WTC11 (cell line): ENCODE data around the gene SRI. TPM values are rescaled to one million over a fixed set of nuclear protein-coding genes. Genes with fewer than 3 reads are reported as not detected.

Experiments used
- ATAC-seq: fragments of 200-7000 bp; cut with Tn5 transposase; 2 replicates; pipeline ENCODE4 v1.10.0; 2021; ENCODE audit warnings: mild to moderate bottlenecking, moderate library complexity
- CTCF ChIA-PET: fragments of 300-600 bp; sonication (Branson Sonifier 250); formaldehyde crosslinking; loops from one replicate; lab custom pipeline; 2021; ENCODE audit warnings: antibody characterized with exemption; lab: Charles Lee
- POLR2A ChIA-PET: fragments of 350-600 bp; sonication (Branson Sonifier 250); formaldehyde crosslinking; loops from one replicate; lab custom pipeline; 2021; ENCODE audit warnings: antibody characterized with exemption; lab: Charles Lee
- DNase-seq: peaks from one replicate; pipeline ENCODE4 v3.0.0; 2021; ENCODE audit warnings: low spot score
- H3K27ac Mint-ChIP-seq: 2 replicates; pipeline ENCODE4 v1.8.0; 2021; ENCODE audit warnings: mixed read lengths
- H3K27me3 Mint-ChIP-seq: 2 replicates; pipeline ENCODE4 v1.8.0; 2021; ENCODE audit warnings: low read depth, mild to moderate bottlenecking, moderate library complexity, mixed read lengths
- H3K36me3 Mint-ChIP-seq: 2 replicates; pipeline ENCODE4 v1.8.0; 2021; ENCODE audit warnings: mixed read lengths
- H3K4me1 Mint-ChIP-seq: 2 replicates; pipeline ENCODE4 v1.8.0; 2022; ENCODE audit warnings: mixed read lengths
- H3K4me3 Mint-ChIP-seq: 2 replicates; pipeline ENCODE4 v1.8.0; 2021; ENCODE audit warnings: mild to moderate bottlenecking, moderate library complexity, mixed read lengths
- H3K9me3 Mint-ChIP-seq: 2 replicates; pipeline ENCODE4 v1.8.0; 2021; ENCODE audit warnings: mixed read lengths
- EMX1 ChIP-seq: fragments of 250-450 bp; sonication (Bioruptor Pico); IDR thresholded peaks from 2 replicates; pipeline ENCODE4 v1.8.0; 2021; ENCODE audit warnings: mild to moderate bottlenecking
- FOXK1 ChIP-seq: sonication (generic); formaldehyde crosslinking; IDR thresholded peaks from 2 replicates; pipeline ENCODE4 v1.8.0; 2022; ENCODE audit warnings: mild to moderate bottlenecking, moderate library complexity, missing genetic modification reagents
- GTF2I ChIP-seq: fragments of 250-450 bp; sonication (Bioruptor Pico); conservative IDR thresholded peaks from 2 replicates; pipeline ENCODE4 v1.4.0; 2021; ENCODE audit warnings: mild to moderate bottlenecking
- JUN ChIP-seq: sonication (generic); formaldehyde crosslinking; IDR thresholded peaks from 2 replicates; pipeline ENCODE4 v1.8.0; 2023; ENCODE audit warnings: mild to moderate bottlenecking, missing genetic modification reagents
- MXD4 ChIP-seq: fragments of 250-450 bp; sonication (Bioruptor Pico); IDR thresholded peaks from 2 replicates; pipeline ENCODE4 v1.8.0; 2021; ENCODE audit warnings: mild to moderate bottlenecking, moderate library complexity, borderline replicate concordance
- NFATC4 ChIP-seq: fragments of 250-450 bp; sonication (Bioruptor Pico); IDR thresholded peaks from 2 replicates; pipeline ENCODE4 v1.9.0; 2021; ENCODE audit warnings: mild to moderate bottlenecking
- NFE2L1 ChIP-seq: sonication (generic); formaldehyde crosslinking; IDR thresholded peaks from 2 replicates; pipeline ENCODE4 v1.8.1; 2023; ENCODE audit warnings: missing genetic modification reagents
- NR1H2 ChIP-seq: sonication (generic); formaldehyde crosslinking; IDR thresholded peaks from 2 replicates; pipeline ENCODE4 v1.9.0; 2021; ENCODE audit warnings: mild to moderate bottlenecking, moderate library complexity, missing genetic modification reagents
- NR2C2 ChIP-seq: sonication (generic); formaldehyde crosslinking; IDR thresholded peaks from 2 replicates; pipeline ENCODE4 v1.8.0; 2022; ENCODE audit warnings: mild to moderate bottlenecking, missing genetic modification reagents
- SOX15 ChIP-seq: fragments of 250-450 bp; sonication (Bioruptor Pico); IDR thresholded peaks from 2 replicates; pipeline ENCODE4 v1.9.0; 2021; ENCODE audit warnings: mild to moderate bottlenecking
- TP53 ChIP-seq: sonication (generic); formaldehyde crosslinking; IDR thresholded peaks from 2 replicates; pipeline ENCODE4 v1.8.1; 2023; ENCODE audit warnings: mild to moderate bottlenecking, missing genetic modification reagents
- ZNF121 ChIP-seq: sonication (generic); formaldehyde crosslinking; IDR thresholded peaks from 2 replicates; pipeline ENCODE4 v1.8.0; 2023; ENCODE audit warnings: missing genetic modification reagents
- ZNF138 ChIP-seq: sonication (generic); formaldehyde crosslinking; conservative IDR thresholded peaks from 2 replicates; pipeline ENCODE4 v1.8.1; 2022; ENCODE audit warnings: mild to moderate bottlenecking, moderate library complexity, missing genetic modification reagents
- ZNF232 ChIP-seq: sonication (generic); formaldehyde crosslinking; IDR thresholded peaks from 2 replicates; pipeline ENCODE4 v1.8.0; 2022; ENCODE audit warnings: mild to moderate bottlenecking, missing genetic modification reagents
- ZNF396 ChIP-seq: fragments of 250-450 bp; sonication (Bioruptor Pico); IDR thresholded peaks from 2 replicates; pipeline ENCODE4 v1.8.0; 2021; ENCODE audit warnings: mild to moderate bottlenecking, moderate library complexity, borderline replicate concordance
- total RNA-seq: library from RNA; stranded (reverse); gene quantifications from 3 replicates; pipeline ENCODE4 v1.2.3, GENCODE V29; 2021
- TF ChIP-seq, protein P1 (sequence below): sonication (generic); formaldehyde crosslinking; IDR thresholded peaks from 2 replicates; pipeline ENCODE4 v1.8.1; 2023; ENCODE audit warnings: mild to moderate bottlenecking, missing genetic modification reagents
- TF ChIP-seq, protein P2 (sequence below): fragments of 250-450 bp; sonication (Bioruptor Pico); IDR thresholded peaks from 2 replicates; pipeline ENCODE4 v2.1.2; 2022; ENCODE audit warnings: mild to moderate bottlenecking, moderate library complexity
- TF ChIP-seq, protein P3 (sequence below): fragments of 250-450 bp; sonication (Bioruptor Pico); conservative IDR thresholded peaks from 2 replicates; pipeline ENCODE4 v1.9.0; 2021; ENCODE audit warnings: mild to moderate bottlenecking
- TF ChIP-seq, protein P4 (sequence below): sonication (generic); formaldehyde crosslinking; IDR thresholded peaks from 2 replicates; pipeline ENCODE4 v1.8.0; 2023; ENCODE audit warnings: mild to moderate bottlenecking, missing genetic modification reagents
- TF ChIP-seq, protein P5 (sequence below): sonication (generic); formaldehyde crosslinking; IDR thresholded peaks from 2 replicates; pipeline ENCODE4 v1.8.1; 2022; ENCODE audit warnings: mild to moderate bottlenecking, moderate library complexity, missing genetic modification reagents
- TF ChIP-seq, protein P6 (sequence below): sonication (generic); formaldehyde crosslinking; IDR thresholded peaks from 2 replicates; pipeline ENCODE4 v1.8.0; 2023; ENCODE audit warnings: missing genetic modification reagents, mild to moderate bottlenecking, borderline replicate concordance
- TF ChIP-seq, protein P7 (sequence below): sonication (generic); formaldehyde crosslinking; conservative IDR thresholded peaks from 2 replicates; pipeline ENCODE4 v1.8.1; 2023; ENCODE audit warnings: mild to moderate bottlenecking, low read depth, missing genetic modification reagents, moderate library complexity

The SRI gene
- total RNA-seq, 1 experiment from 2014 or later, result 135 TPM

DNA sequence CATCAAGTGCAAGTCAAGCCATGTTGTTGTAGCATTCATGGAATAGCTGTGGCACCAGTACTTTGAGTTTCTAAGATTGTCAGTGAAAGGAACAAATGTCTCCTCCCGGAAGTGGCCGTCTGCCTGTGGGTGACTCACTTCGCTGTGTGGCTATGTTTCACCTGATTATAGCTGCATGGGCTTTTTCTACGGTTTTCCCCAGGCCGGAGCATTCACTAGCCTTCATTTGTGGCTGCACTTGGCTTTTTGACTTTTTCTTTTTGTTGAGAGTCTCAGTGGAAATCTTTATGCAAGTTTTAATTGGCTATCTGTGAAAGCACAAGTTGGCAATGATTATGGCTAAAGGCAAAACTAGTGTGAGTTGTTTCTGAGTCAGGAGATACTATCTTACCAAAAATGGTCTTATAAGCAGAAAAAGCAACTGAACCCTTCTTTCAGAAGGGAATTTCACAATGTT is 35.0 kb downstream of the SRI start (continued):
- TF ChIP-seq, protein P1, sequence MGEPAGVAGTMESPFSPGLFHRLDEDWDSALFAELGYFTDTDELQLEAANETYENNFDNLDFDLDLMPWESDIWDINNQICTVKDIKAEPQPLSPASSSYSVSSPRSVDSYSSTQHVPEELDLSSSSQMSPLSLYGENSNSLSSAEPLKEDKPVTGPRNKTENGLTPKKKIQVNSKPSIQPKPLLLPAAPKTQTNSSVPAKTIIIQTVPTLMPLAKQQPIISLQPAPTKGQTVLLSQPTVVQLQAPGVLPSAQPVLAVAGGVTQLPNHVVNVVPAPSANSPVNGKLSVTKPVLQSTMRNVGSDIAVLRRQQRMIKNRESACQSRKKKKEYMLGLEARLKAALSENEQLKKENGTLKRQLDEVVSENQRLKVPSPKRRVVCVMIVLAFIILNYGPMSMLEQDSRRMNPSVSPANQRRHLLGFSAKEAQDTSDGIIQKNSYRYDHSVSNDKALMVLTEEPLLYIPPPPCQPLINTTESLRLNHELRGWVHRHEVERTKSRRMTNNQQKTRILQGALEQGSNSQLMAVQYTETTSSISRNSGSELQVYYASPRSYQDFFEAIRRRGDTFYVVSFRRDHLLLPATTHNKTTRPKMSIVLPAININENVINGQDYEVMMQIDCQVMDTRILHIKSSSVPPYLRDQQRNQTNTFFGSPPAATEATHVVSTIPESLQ (CRISPR knock-in tag), result no peak
- TF ChIP-seq, protein P2, sequence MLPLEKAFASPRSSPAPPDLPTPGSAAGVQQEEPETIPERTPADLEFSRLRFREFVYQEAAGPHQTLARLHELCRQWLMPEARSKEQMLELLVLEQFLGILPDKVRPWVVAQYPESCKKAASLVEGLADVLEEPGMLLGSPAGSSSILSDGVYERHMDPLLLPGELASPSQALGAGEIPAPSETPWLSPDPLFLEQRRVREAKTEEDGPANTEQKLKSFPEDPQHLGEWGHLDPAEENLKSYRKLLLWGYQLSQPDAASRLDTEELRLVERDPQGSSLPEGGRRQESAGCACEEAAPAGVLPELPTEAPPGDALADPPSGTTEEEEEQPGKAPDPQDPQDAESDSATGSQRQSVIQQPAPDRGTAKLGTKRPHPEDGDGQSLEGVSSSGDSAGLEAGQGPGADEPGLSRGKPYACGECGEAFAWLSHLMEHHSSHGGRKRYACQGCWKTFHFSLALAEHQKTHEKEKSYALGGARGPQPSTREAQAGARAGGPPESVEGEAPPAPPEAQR, result no peak
- no peak for TF ChIP-seq MXD4 (CRISPR knock-in tag)
- TF ChIP-seq NR1H2 (CRISPR knock-in tag), result no peak
- TF ChIP-seq SOX15 (CRISPR knock-in tag), result no peak
- TF ChIP-seq, protein P3, sequence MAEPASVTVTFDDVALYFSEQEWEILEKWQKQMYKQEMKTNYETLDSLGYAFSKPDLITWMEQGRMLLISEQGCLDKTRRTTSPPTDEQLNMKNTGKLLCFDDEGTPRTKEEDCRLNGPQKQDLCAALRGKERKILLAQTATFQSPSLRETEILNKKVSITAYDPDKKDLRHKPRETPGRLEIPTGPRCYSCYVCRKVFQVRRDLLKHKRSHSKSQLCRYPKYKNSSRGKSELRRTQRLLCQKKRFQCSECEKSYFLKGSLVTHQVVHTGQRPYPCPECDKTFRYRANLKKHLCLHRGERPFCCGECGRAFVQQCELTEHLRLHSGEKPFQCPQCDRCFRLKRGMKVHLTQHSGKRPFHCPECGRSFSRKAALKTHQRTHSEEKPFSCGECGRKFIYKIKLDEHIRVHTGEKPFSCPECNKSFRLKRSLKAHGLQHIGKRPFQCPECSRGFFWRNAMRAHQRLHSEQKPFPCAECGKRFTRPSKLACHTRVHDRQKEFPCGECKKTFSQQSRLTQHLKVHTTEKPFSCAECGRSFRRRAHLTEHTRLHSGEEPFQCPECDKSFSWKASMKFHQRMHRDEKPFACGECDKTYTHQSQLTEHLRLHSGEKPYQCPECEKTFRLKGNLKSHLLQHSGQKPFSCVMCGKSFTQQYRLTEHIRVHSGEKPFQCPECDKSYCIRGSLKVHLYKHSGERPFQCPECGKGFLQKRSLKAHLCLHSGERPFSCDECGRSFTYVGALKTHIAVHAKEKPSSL, result no peak
- TF ChIP-seq NFE2L1 (CRISPR knock-in tag), result no peak
- no peak for TF ChIP-seq NR2C2 (CRISPR knock-in tag)
- TF ChIP-seq GTF2I (CRISPR knock-in tag), result no peak
- TF ChIP-seq ZNF138 (CRISPR knock-in tag), result no peak
- TF ChIP-seq ZNF396 (CRISPR knock-in tag), result no peak

DNA sequence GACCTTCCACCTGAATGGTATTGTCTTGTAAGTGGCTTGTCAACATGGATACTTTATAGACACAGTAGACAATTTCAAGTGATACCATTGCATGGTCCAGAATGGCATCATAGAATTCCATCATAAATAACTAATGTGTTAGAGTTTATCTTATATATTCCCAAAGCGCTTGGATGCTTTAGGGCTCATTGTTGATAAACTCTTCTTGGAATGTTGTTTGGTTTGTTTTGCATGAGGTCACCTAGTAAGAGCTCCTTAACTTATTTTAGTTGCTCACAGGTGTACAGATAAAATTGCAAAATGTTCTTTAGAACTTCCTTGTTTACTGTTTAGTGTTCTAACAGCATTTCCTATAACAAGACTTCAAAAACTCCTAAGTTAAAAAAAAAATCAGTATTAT is 36.8 kb downstream of the SRI start:
- Mint-ChIP-seq H3K4me1 (peaks cover 36% of the 10 kb centered on the region), H3K27me3 (no peaks in the 10 kb centered on the region), H3K27ac (no peak overlapping the region), H3K9me3 (no peaks in the 10 kb centered on the region), H3K4me3 (no peak overlapping the region), H3K36me3 (no peaks in the 10 kb centered on the region; the same call in 1 of the 2 replicates)
- no peak for ATAC-seq
- DNase-seq, result no peak
- ChIA-PET CTCF (interaction anchor here (0.5 kb wide), 1 partner anchor 76 kb away, joined by 3 read pairs; no protein-coding TSS in a partner anchor), POLR2A (no interaction called here)
- TF ChIP-seq EMX1 (CRISPR knock-in tag) (no peak), ZNF232 (CRISPR knock-in tag) (no peak), ZNF121 (no peak), TP53 (no peak), FOXK1 (no peak), GTF2I (CRISPR knock-in tag) (no peak), JUN (CRISPR knock-in tag) (no peak), NFATC4 (CRISPR knock-in tag) (no peak)
- TF ChIP-seq, protein P4, sequence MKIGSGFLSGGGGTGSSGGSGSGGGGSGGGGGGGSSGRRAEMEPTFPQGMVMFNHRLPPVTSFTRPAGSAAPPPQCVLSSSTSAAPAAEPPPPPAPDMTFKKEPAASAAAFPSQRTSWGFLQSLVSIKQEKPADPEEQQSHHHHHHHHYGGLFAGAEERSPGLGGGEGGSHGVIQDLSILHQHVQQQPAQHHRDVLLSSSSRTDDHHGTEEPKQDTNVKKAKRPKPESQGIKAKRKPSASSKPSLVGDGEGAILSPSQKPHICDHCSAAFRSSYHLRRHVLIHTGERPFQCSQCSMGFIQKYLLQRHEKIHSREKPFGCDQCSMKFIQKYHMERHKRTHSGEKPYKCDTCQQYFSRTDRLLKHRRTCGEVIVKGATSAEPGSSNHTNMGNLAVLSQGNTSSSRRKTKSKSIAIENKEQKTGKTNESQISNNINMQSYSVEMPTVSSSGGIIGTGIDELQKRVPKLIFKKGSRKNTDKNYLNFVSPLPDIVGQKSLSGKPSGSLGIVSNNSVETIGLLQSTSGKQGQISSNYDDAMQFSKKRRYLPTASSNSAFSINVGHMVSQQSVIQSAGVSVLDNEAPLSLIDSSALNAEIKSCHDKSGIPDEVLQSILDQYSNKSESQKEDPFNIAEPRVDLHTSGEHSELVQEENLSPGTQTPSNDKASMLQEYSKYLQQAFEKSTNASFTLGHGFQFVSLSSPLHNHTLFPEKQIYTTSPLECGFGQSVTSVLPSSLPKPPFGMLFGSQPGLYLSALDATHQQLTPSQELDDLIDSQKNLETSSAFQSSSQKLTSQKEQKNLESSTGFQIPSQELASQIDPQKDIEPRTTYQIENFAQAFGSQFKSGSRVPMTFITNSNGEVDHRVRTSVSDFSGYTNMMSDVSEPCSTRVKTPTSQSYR (CRISPR knock-in tag), result no peak
- TF ChIP-seq, protein P5, sequence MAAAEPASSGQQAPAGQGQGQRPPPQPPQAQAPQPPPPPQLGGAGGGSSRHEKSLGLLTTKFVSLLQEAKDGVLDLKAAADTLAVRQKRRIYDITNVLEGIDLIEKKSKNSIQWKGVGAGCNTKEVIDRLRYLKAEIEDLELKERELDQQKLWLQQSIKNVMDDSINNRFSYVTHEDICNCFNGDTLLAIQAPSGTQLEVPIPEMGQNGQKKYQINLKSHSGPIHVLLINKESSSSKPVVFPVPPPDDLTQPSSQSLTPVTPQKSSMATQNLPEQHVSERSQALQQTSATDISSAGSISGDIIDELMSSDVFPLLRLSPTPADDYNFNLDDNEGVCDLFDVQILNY (CRISPR knock-in tag), result no peak
- TF ChIP-seq, protein P6, sequence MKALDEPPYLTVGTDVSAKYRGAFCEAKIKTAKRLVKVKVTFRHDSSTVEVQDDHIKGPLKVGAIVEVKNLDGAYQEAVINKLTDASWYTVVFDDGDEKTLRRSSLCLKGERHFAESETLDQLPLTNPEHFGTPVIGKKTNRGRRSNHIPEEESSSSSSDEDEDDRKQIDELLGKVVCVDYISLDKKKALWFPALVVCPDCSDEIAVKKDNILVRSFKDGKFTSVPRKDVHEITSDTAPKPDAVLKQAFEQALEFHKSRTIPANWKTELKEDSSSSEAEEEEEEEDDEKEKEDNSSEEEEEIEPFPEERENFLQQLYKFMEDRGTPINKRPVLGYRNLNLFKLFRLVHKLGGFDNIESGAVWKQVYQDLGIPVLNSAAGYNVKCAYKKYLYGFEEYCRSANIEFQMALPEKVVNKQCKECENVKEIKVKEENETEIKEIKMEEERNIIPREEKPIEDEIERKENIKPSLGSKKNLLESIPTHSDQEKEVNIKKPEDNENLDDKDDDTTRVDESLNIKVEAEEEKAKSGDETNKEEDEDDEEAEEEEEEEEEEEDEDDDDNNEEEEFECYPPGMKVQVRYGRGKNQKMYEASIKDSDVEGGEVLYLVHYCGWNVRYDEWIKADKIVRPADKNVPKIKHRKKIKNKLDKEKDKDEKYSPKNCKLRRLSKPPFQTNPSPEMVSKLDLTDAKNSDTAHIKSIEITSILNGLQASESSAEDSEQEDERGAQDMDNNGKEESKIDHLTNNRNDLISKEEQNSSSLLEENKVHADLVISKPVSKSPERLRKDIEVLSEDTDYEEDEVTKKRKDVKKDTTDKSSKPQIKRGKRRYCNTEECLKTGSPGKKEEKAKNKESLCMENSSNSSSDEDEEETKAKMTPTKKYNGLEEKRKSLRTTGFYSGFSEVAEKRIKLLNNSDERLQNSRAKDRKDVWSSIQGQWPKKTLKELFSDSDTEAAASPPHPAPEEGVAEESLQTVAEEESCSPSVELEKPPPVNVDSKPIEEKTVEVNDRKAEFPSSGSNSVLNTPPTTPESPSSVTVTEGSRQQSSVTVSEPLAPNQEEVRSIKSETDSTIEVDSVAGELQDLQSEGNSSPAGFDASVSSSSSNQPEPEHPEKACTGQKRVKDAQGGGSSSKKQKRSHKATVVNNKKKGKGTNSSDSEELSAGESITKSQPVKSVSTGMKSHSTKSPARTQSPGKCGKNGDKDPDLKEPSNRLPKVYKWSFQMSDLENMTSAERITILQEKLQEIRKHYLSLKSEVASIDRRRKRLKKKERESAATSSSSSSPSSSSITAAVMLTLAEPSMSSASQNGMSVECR (CRISPR knock-in tag), result no peak
- TF ChIP-seq, protein P7, sequence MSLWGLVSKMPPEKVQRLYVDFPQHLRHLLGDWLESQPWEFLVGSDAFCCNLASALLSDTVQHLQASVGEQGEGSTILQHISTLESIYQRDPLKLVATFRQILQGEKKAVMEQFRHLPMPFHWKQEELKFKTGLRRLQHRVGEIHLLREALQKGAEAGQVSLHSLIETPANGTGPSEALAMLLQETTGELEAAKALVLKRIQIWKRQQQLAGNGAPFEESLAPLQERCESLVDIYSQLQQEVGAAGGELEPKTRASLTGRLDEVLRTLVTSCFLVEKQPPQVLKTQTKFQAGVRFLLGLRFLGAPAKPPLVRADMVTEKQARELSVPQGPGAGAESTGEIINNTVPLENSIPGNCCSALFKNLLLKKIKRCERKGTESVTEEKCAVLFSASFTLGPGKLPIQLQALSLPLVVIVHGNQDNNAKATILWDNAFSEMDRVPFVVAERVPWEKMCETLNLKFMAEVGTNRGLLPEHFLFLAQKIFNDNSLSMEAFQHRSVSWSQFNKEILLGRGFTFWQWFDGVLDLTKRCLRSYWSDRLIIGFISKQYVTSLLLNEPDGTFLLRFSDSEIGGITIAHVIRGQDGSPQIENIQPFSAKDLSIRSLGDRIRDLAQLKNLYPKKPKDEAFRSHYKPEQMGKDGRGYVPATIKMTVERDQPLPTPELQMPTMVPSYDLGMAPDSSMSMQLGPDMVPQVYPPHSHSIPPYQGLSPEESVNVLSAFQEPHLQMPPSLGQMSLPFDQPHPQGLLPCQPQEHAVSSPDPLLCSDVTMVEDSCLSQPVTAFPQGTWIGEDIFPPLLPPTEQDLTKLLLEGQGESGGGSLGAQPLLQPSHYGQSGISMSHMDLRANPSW (CRISPR knock-in tag), result no peak
